ENCODE data around the gene WDR20. TPM values are rescaled to one million over a fixed set of nuclear protein-coding genes. Genes with fewer than 3 reads are reported as not detected.

The WDR20 gene
- total and polyA plus RNA-seq, 2 experiments from 2014 or later: 15.1 to 24.9 TPM

- H3K9me3 ChIP-seq (ENCODE audit: low read depth): no peaks in the 10 kb centered on the region
- H3K9ac ChIP-seq: no peak overlapping the region
- no peak for TF ChIP-seq EZH2 (IDR thresholded peaks at IDR 0.05; ENCODE audit: insufficient read depth, poor library complexity, severe bottlenecking)
- TF ChIP-seq EZH2phosphoT487 (IDR thresholded peaks at IDR 0.05; ENCODE audit: insufficient read depth, low read depth): no peak
- no peaks in the 10 kb centered on the region for H3K9me2 ChIP-seq (ENCODE audit: insufficient read depth)
- WGBS, 2 experiments (ENCODE audit: low coverage in 1 of 2, low lambda C conversion rate in 2 of 2, missing lambda C conversion rate in 2 of 2): 67 to 69% methylated on average over 15 of the region's 15 CpGs
- no peaks in the 10 kb centered on the region for H3K27me3 ChIP-seq (replicated peaks; ENCODE audit: insufficient read depth)
- peaks cover 7% of the 10 kb centered on the region for H3K4me1 ChIP-seq (ENCODE audit: insufficient read depth)
- 0 out of 2 replicates have a peak, but pooled peaks cover 6% of the 10 kb centered on the region for H3F3A ChIP-seq (ENCODE audit: insufficient read depth)
- H3K36me3 ChIP-seq (ENCODE audit: low read depth): 0 out of 2 replicates have a peak, but pooled peaks cover 21% of the 10 kb centered on the region
- H3K79me2 ChIP-seq (ENCODE audit: insufficient read depth): no peaks in the 10 kb centered on the region
- no peak overlapping the region for H3K4me2 ChIP-seq (ENCODE audit: unreplicated experiment)
- H3K4me3 ChIP-seq: no peak overlapping the region
- H3K27ac ChIP-seq: no peak overlapping the region
- H2AFZ ChIP-seq: no peak overlapping the region
- DNase-seq: no peak
- in situ Hi-C loops (cut with MboI): no loop called here
- no peaks in the 10 kb centered on the region for H4K20me1 ChIP-seq (ENCODE audit: insufficient read depth)
Measured at GRCh38 chr14:102225936-102226335, 86.2 kb downstream of the WDR20 start.

GRCh38 chr14:102226356-102227125 is 86.8 kb downstream of the WDR20 start:
- H3K27ac ChIP-seq: no peak overlapping the region
- no peak for TF ChIP-seq EZH2phosphoT487 (IDR thresholded peaks at IDR 0.05; ENCODE audit: insufficient read depth, low read depth)
- TF ChIP-seq EZH2 (IDR thresholded peaks at IDR 0.05; ENCODE audit: insufficient read depth, poor library complexity, severe bottlenecking): no peak
- no peaks in the 10 kb centered on the region for H3K79me2 ChIP-seq (ENCODE audit: insufficient read depth)
- H4K20me1 ChIP-seq (ENCODE audit: insufficient read depth): no peaks in the 10 kb centered on the region
- WGBS, 2 experiments (ENCODE audit: low coverage in 1 of 2, low lambda C conversion rate in 2 of 2, missing lambda C conversion rate in 2 of 2): 82 to 83% methylated on average over 24 to 27 of the region's 27 CpGs
- H3K4me1 ChIP-seq (ENCODE audit: insufficient read depth): peaks cover under 1% of the 10 kb centered on the region; the same call in 1 of the 2 replicates
- H3K4me2 ChIP-seq (ENCODE audit: unreplicated experiment): no peak overlapping the region
- H2AFZ ChIP-seq: no peak overlapping the region
- no peaks in the 10 kb centered on the region for H3K9me3 ChIP-seq (ENCODE audit: low read depth)
- no peak for DNase-seq
- H3F3A ChIP-seq (ENCODE audit: insufficient read depth): 0 out of 2 replicates have a peak, but pooled peaks cover 6% of the 10 kb centered on the region
- H3K9ac ChIP-seq: no peak overlapping the region
- 0 out of 2 replicates have a peak, but pooled peaks cover 21% of the 10 kb centered on the region for H3K36me3 ChIP-seq (ENCODE audit: low read depth)
- H3K27me3 ChIP-seq (replicated peaks; ENCODE audit: insufficient read depth): no peaks in the 10 kb centered on the region
- H3K9me2 ChIP-seq (ENCODE audit: insufficient read depth): no peaks in the 10 kb centered on the region
- H3K4me3 ChIP-seq: no peak overlapping the region
- in situ Hi-C loops (cut with MboI): no loop called here

- Histone ChIP-seq H3K36me3 (ENCODE audit: low read depth) (0 out of 2 replicates have a peak, but pooled peaks cover 21% of the 10 kb centered on the region), H3K4me3 (no peak overlapping the region), H3K4me2 (ENCODE audit: unreplicated experiment) (no peak overlapping the region), H3K27ac (no peak overlapping the region), H3K79me2 (ENCODE audit: insufficient read depth) (no peaks in the 10 kb centered on the region), H4K20me1 (ENCODE audit: insufficient read depth) (no peaks in the 10 kb centered on the region), H3K9me3 (ENCODE audit: low read depth) (no peaks in the 10 kb centered on the region), H3K27me3 (replicated peaks; ENCODE audit: insufficient read depth) (no peaks in the 10 kb centered on the region), H2AFZ (no peak overlapping the region), H3K9ac (no peak overlapping the region), H3F3A (ENCODE audit: insufficient read depth) (0 out of 2 replicates have a peak, but pooled peaks cover 6% of the 10 kb centered on the region), H3K9me2 (ENCODE audit: insufficient read depth) (no peaks in the 10 kb centered on the region), H3K4me1 (ENCODE audit: insufficient read depth) (no peaks in the 10 kb centered on the region)
- DNase-seq: no peak
- 76% methylated on average over 22 to 28 of the region's 28 CpGs for WGBS, 2 experiments (ENCODE audit: low coverage in 1 of 2, low lambda C conversion rate in 2 of 2, missing lambda C conversion rate in 2 of 2)
- no peak for TF ChIP-seq EZH2 (IDR thresholded peaks at IDR 0.05; ENCODE audit: insufficient read depth, poor library complexity, severe bottlenecking)
- no peak for TF ChIP-seq EZH2phosphoT487 (IDR thresholded peaks at IDR 0.05; ENCODE audit: insufficient read depth, low read depth)
- in situ Hi-C loops (cut with MboI): no loop called here
Measured at GRCh38 chr14:102227184-102227964, 87.7 kb downstream of the WDR20 start.

GRCh38 chr14:102229071-102229738 is 89.5 kb downstream of the WDR20 start:
- no peaks in the 10 kb centered on the region for H3K27me3 ChIP-seq (replicated peaks; ENCODE audit: insufficient read depth)
- TF ChIP-seq EZH2 (IDR thresholded peaks at IDR 0.05; ENCODE audit: insufficient read depth, poor library complexity, severe bottlenecking): no peak
- TF ChIP-seq EZH2phosphoT487 (IDR thresholded peaks at IDR 0.05; ENCODE audit: insufficient read depth, low read depth): no peak
- DNase-seq: no peak
- no peak overlapping the region for H3K4me2 ChIP-seq (ENCODE audit: unreplicated experiment)
- 96% methylated on average over 42 to 43 of the region's 43 CpGs for WGBS, 2 experiments (ENCODE audit: low coverage in 1 of 2, low lambda C conversion rate in 2 of 2, missing lambda C conversion rate in 2 of 2)
- H3K4me3 ChIP-seq: no peak overlapping the region
- no peaks in the 10 kb centered on the region for H3K9me3 ChIP-seq (ENCODE audit: low read depth)
- no peak overlapping the region for H3K9ac ChIP-seq
- no peak overlapping the region for H3K27ac ChIP-seq
- H3K9me2 ChIP-seq (ENCODE audit: insufficient read depth): no peaks in the 10 kb centered on the region
- H3K79me2 ChIP-seq (ENCODE audit: insufficient read depth): no peaks in the 10 kb centered on the region
- H4K20me1 ChIP-seq (ENCODE audit: insufficient read depth): no peaks in the 10 kb centered on the region
- H3K4me1 ChIP-seq (ENCODE audit: insufficient read depth): no peaks in the 10 kb centered on the region
- H2AFZ ChIP-seq: no peak overlapping the region
- H3K36me3 ChIP-seq (ENCODE audit: low read depth): peaks cover 26% of the 10 kb centered on the region; the same call in 1 of the 2 replicates
- 0 out of 2 replicates have a peak, but pooled peaks cover 6% of the 10 kb centered on the region for H3F3A ChIP-seq (ENCODE audit: insufficient read depth)
- in situ Hi-C loops (cut with MboI): no loop called here

Measured in GM23248 (cell line).